Measurements from ENCODE around the gene ZNF124.

DNA sequence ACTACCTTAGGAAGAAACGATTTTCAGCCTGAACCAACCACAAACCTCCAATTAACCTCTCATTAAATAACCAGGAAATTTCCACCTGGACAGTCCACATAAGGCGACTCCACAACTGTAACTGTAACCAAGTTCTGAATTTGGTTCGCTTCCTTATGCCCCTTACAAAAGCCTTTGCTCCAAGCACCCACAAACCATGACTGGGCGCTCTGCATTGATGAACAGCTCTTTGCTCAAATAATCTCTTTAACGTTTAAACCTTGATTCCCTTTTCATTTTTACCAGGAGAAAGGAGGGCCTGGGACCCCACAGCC is 38.2 kb upstream of the ZNF124 start:
- TF ChIP-seq, protein P1, sequence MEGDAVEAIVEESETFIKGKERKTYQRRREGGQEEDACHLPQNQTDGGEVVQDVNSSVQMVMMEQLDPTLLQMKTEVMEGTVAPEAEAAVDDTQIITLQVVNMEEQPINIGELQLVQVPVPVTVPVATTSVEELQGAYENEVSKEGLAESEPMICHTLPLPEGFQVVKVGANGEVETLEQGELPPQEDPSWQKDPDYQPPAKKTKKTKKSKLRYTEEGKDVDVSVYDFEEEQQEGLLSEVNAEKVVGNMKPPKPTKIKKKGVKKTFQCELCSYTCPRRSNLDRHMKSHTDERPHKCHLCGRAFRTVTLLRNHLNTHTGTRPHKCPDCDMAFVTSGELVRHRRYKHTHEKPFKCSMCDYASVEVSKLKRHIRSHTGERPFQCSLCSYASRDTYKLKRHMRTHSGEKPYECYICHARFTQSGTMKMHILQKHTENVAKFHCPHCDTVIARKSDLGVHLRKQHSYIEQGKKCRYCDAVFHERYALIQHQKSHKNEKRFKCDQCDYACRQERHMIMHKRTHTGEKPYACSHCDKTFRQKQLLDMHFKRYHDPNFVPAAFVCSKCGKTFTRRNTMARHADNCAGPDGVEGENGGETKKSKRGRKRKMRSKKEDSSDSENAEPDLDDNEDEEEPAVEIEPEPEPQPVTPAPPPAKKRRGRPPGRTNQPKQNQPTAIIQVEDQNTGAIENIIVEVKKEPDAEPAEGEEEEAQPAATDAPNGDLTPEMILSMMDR (IDR thresholded peaks at IDR 0.05; ENCODE audit: low read length), result no peak
- no peak for TF ChIP-seq EZH2 (IDR thresholded peaks at IDR 0.05; ENCODE audit: borderline replicate concordance, low read length)

Measured in OCI-LY1 (cell line).